ENCODE measurements around the gene ZNF816. TPM values are rescaled to one million over a fixed set of nuclear protein-coding genes. Genes with fewer than 3 reads are reported as not detected.

Gene ZNF816
- total RNA-seq, 4 donors from 2014 or later, result 3.1 to 25.4 (median 11.9) TPM

- no peaks in the 10 kb centered on the region for H3K9me3 ChIP-seq
- TF ChIP-seq POLR2A (IDR thresholded peaks at IDR 0.05) (no peak), CTCF (IDR thresholded peaks at IDR 0.05) (no peak)
- no peaks in the 10 kb centered on the region for H3K27me3 ChIP-seq
Measured at GRCh38 chr19:53007200-53007599, 44.5 kb upstream of the ZNF816 start.

GRCh38 chr19:53004242-53004641 is 41.6 kb upstream of the ZNF816 start:
- intact Hi-C loops (cut with DNase I; ENCODE audit: low total_unique reads), result no loop called here
- Histone ChIP-seq H3K4me1 (no peaks in the 10 kb centered on the region), H3K4me3 (no peak overlapping the region), H3K27ac (no peak overlapping the region), H3K9me3 (no peaks in the 10 kb centered on the region), H3K27me3 (no peaks in the 10 kb centered on the region), H3K36me3 (no peaks in the 10 kb centered on the region)
- DNase-seq, result no peak
- TF ChIP-seq POLR2A (IDR thresholded peaks at IDR 0.05), result no peak
- no peak for TF ChIP-seq CTCF (IDR thresholded peaks at IDR 0.05)

More at GRCh38 chr19:53007200-53007599, 44.5 kb upstream of the ZNF816 start:
- no peak for DNase-seq
- Histone ChIP-seq H3K27ac (no peak overlapping the region), H3K36me3 (no peaks in the 10 kb centered on the region), H3K4me3 (no peak overlapping the region), H3K4me1 (no peaks in the 10 kb centered on the region)
- intact Hi-C loops (cut with DNase I; ENCODE audit: low total_unique reads), result no loop called here

GRCh38 chr19:53002479-53002878 is 39.8 kb upstream of the ZNF816 start:
- no peak for TF ChIP-seq POLR2A (IDR thresholded peaks at IDR 0.05)
- no peak for TF ChIP-seq CTCF (IDR thresholded peaks at IDR 0.05)
- Histone ChIP-seq H3K4me1 (no peaks in the 10 kb centered on the region), H3K9me3 (no peaks in the 10 kb centered on the region), H3K4me3 (no peak overlapping the region), H3K27me3 (no peaks in the 10 kb centered on the region), H3K36me3 (no peaks in the 10 kb centered on the region), H3K27ac (no peak overlapping the region)
- intact Hi-C loops (cut with DNase I; ENCODE audit: low total_unique reads), result no loop called here
- no peak for DNase-seq

GRCh38 chr19:52997975-52998374 is 35.3 kb upstream of the ZNF816 start:
- Histone ChIP-seq H3K4me1 (no peaks in the 10 kb centered on the region), H3K27ac (no peak overlapping the region), H3K36me3 (no peaks in the 10 kb centered on the region), H3K4me3 (no peak overlapping the region), H3K27me3 (no peaks in the 10 kb centered on the region), H3K9me3 (no peaks in the 10 kb centered on the region)
- TF ChIP-seq CTCF (IDR thresholded peaks at IDR 0.05), result no peak
- TF ChIP-seq POLR2A (IDR thresholded peaks at IDR 0.05), result no peak
- DNase-seq, result no peak
- intact Hi-C loops (cut with DNase I; ENCODE audit: low total_unique reads), result no loop called here

GRCh38 chr19:52995711-52996110 is 33.0 kb upstream of the ZNF816 start:
- DNase-seq, result no peak
- Histone ChIP-seq H3K27me3 (no peaks in the 10 kb centered on the region), H3K4me3 (no peak overlapping the region), H3K27ac (no peak overlapping the region), H3K4me1 (no peaks in the 10 kb centered on the region), H3K9me3 (no peaks in the 10 kb centered on the region), H3K36me3 (no peaks in the 10 kb centered on the region)
- TF ChIP-seq CTCF (IDR thresholded peaks at IDR 0.05), result no peak
- no peak for TF ChIP-seq POLR2A (IDR thresholded peaks at IDR 0.05)
- intact Hi-C loops (cut with DNase I; ENCODE audit: low total_unique reads), result no loop called here
